Liver (tissue), 9 donors: ENCODE measurements around the gene NANOG. TPM values are rescaled to one million over a fixed set of nuclear protein-coding genes. Genes with fewer than 3 reads are reported as not detected.

Experiments used
- DNase-seq: peaks from one replicate; pipeline ENCODE4 v3.0.0-alpha.2; 2017; ENCODE audit warnings: low spot score
- H3K27ac ChIP-seq, 2 donors: one replicate each; pipeline ENCODE4 v1.7.0; 2013; ENCODE audit warnings: inconsistent platforms in 2 of 2, low read length in 2 of 2, control low read depth in 1 of 2, low read depth in 1 of 2, mild to moderate bottlenecking in 1 of 2
- H3K27me3 ChIP-seq, 4 donors: one replicate each; pipeline versions ENCODE4 v1.6.1 to v1.7.0; 2013; ENCODE audit warnings: low read length in 3 of 4, inconsistent platforms in 1 of 4, mild to moderate bottlenecking in 1 of 4, moderate library complexity in 1 of 4; ENCODE audit not compliant: control insufficient read depth in 4 of 4, insufficient read depth in 4 of 4
- H3K36me3 ChIP-seq, 4 donors: one replicate each; pipeline versions ENCODE4 v1.6.1 to v1.7.0; 2013; ENCODE audit warnings: low read length in 3 of 4, mild to moderate bottlenecking in 3 of 4, low read depth in 1 of 4, moderate library complexity in 1 of 4; ENCODE audit not compliant: control insufficient read depth in 4 of 4, insufficient read depth in 3 of 4
- H3K4me1 ChIP-seq, 4 donors: one replicate each; pipeline versions ENCODE4 v1.6.1 to v1.7.0; 2013; ENCODE audit warnings: low read length in 3 of 4, mild to moderate bottlenecking in 3 of 4, moderate library complexity in 1 of 4; ENCODE audit not compliant: control insufficient read depth in 4 of 4, insufficient read depth in 4 of 4
- H3K4me3 ChIP-seq, 3 donors: one replicate each; pipeline versions ENCODE4 v1.6.1 to v1.7.0; 2013; ENCODE audit warnings: low read length in 3 of 3, control low read depth in 1 of 3, low read depth in 1 of 3, mild to moderate bottlenecking in 1 of 3
- H3K9ac ChIP-seq, 2 donors: one replicate each; pipeline ENCODE4 v1.7.0; 2013; ENCODE audit warnings: low read length in 2 of 2, mild to moderate bottlenecking in 2 of 2, moderate library complexity in 2 of 2, control low read depth in 1 of 2, low read depth in 1 of 2
- H3K9me3 ChIP-seq, 4 donors: one replicate each; pipeline versions ENCODE4 v1.6.1 to v1.7.0; 2013; ENCODE audit warnings: low read length in 3 of 4; ENCODE audit not compliant: control insufficient read depth in 4 of 4
- ATF3 ChIP-seq: IDR thresholded peaks from 2 replicates; pipeline ENCODE4 v1.6.1; 2016; ENCODE audit warnings: antibody characterized with exemption
- CTCF ChIP-seq: fragments of 150-350 bp; IDR thresholded peaks from 2 replicates; pipeline ENCODE4 v1.5.1; 2017; ENCODE audit warnings: improper control_type of control experiment, low read depth, low read length; ENCODE audit not compliant: missing input control
- FOXA2 ChIP-seq: IDR thresholded peaks from 2 replicates; pipeline ENCODE4 v1.6.1; 2016; ENCODE audit warnings: antibody characterized with exemption
- GABPA ChIP-seq, 2 donors: IDR thresholded peaks in 1 of 2; conservative IDR thresholded peaks in 1 of 2; 2 replicates each; pipeline ENCODE4 v1.6.1; 2016; ENCODE audit warnings: antibody characterized with exemption in 2 of 2, mild to moderate bottlenecking in 1 of 2, moderate library complexity in 1 of 2
- HNF4G ChIP-seq: IDR thresholded peaks from 2 replicates; pipeline ENCODE4 v1.6.1; 2016; ENCODE audit warnings: antibody characterized with exemption
- JUND ChIP-seq, 2 donors: IDR thresholded peaks; 2 replicates each; pipeline ENCODE4 v1.6.1; 2016; ENCODE audit warnings: antibody characterized with exemption in 2 of 2
- NR2F2 ChIP-seq: IDR thresholded peaks from 2 replicates; pipeline ENCODE4 v1.6.1; 2016; ENCODE audit warnings: antibody characterized with exemption
- RAD21 ChIP-seq, 2 donors: IDR thresholded peaks; 2 replicates each; pipeline ENCODE4 v1.6.1; 2016; ENCODE audit warnings: antibody characterized with exemption in 2 of 2, mild to moderate bottlenecking in 2 of 2
- RXRA ChIP-seq, 2 donors: IDR thresholded peaks; 2 replicates each; pipeline ENCODE4 v1.6.1; 2017 to 2018; ENCODE audit warnings: antibody characterized with exemption in 2 of 2, mild to moderate bottlenecking in 1 of 2
- SP1 ChIP-seq: IDR thresholded peaks from 2 replicates; pipeline ENCODE4 v1.6.1; 2018; ENCODE audit warnings: antibody characterized with exemption, mild to moderate bottlenecking
- TAF1 ChIP-seq: conservative IDR thresholded peaks from 2 replicates; pipeline ENCODE4 v1.6.1; 2016; ENCODE audit warnings: antibody characterized with exemption, mild to moderate bottlenecking
- ZBTB33 ChIP-seq: IDR thresholded peaks from 2 replicates; pipeline ENCODE4 v1.6.1; 2016; ENCODE audit warnings: antibody characterized with exemption
- whole genome bisulfite sequencing: extraction: QIAGEN DNeasy Blood & Tissue Kit; methylation state at CpG from one replicate; pipeline ENCODE4 v1.1.7; 2013; 5-methylcytosine and 5-hydroxymethylcytosine counted together
- polyA plus RNA-seq, 2 donors: library from polyadenylated mRNA; stranded (reverse) in 1 of 2; unstranded in 1 of 2; fragments of 200-250 nt in 1 of 2; fragments of >200 nt in 1 of 2; fragmentation: Nextera tagmentation in 1 of 2; extraction: Ambion mirVana in 1 of 2; gene quantifications; one replicate each; pipeline versions ENCODE4 v1.2.1 to v1.2.3, GENCODE V29; 2013 to 2015
- total RNA-seq, 2 donors: library from RNA; depleted of rRNA; stranded (reverse); fragments of >200 nt; gene quantifications; one replicate each; pipeline ENCODE4 v1.2.3, GENCODE V29; 2014
- TF ChIP-seq, protein P1 (sequence below): IDR thresholded peaks from 2 replicates; pipeline ENCODE4 v1.6.1; 2016; ENCODE audit warnings: antibody characterized with exemption, mild to moderate bottlenecking
- donor health status: healthy.
- donor health status: healthy.
- donor health status: healthy.
- donor health status: healthy.
- donor health status: healthy.

The NANOG gene
- total and polyA plus RNA-seq, 4 donors = 0.11 to 0.17 TPM; not detected in 2

- Histone ChIP-seq H3K27me3 (no peaks in the 10 kb centered on the region), H3K4me1 (no peaks in the 10 kb centered on the region), H3K36me3 (no peaks in the 10 kb centered on the region), H3K9me3 (no peaks in the 10 kb centered on the region), H3K4me3 (no peak overlapping the region), H3K27ac (no peak overlapping the region), H3K9ac (no peak overlapping the region)
- TF ChIP-seq ZBTB33 (no peak), GABPA (IDR thresholded peaks at IDR 0.05 in 1 of 2, conservative IDR thresholded peaks at IDR 0.05 in 1 of 2) (no peak), FOXA2 (no peak), ATF3 (no peak)
- no peak for DNase-seq
- WGBS = 64% methylated on average over 2 of the region's 2 CpGs
These were observed 32.2 kb upstream of the NANOG start for GRCh38 chr12:7756993-7757392.

DNA sequence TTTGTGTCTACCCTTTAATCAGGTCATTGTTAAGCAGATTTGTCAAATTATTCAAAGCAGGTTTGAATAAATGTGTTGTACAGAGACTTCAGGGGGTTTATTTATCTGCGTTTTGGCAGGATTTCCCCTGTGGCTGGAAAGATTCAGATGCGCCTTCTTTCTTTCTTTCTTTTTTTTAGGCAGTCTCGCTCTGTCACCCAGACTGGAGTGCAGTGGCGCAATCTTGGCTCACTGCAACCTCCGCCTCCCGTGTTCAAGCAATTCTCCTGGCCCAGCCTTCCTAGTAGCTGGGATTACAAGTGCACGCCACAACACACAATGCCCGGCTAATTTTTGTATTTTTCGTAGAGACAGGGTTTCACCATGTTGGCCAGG lies 30.4 kb upstream of the NANOG start:
- Histone ChIP-seq H3K36me3 (no peaks in the 10 kb centered on the region), H3K27me3 (no peaks in the 10 kb centered on the region), H3K9ac (no peak overlapping the region), H3K4me3 (no peak overlapping the region), H3K4me1 (no peaks in the 10 kb centered on the region), H3K27ac (no peak overlapping the region), H3K9me3 (no peaks in the 10 kb centered on the region)
- 66% methylated on average over 9 of the region's 9 CpGs for WGBS
- DNase-seq = no peak
- TF ChIP-seq, protein P1, sequence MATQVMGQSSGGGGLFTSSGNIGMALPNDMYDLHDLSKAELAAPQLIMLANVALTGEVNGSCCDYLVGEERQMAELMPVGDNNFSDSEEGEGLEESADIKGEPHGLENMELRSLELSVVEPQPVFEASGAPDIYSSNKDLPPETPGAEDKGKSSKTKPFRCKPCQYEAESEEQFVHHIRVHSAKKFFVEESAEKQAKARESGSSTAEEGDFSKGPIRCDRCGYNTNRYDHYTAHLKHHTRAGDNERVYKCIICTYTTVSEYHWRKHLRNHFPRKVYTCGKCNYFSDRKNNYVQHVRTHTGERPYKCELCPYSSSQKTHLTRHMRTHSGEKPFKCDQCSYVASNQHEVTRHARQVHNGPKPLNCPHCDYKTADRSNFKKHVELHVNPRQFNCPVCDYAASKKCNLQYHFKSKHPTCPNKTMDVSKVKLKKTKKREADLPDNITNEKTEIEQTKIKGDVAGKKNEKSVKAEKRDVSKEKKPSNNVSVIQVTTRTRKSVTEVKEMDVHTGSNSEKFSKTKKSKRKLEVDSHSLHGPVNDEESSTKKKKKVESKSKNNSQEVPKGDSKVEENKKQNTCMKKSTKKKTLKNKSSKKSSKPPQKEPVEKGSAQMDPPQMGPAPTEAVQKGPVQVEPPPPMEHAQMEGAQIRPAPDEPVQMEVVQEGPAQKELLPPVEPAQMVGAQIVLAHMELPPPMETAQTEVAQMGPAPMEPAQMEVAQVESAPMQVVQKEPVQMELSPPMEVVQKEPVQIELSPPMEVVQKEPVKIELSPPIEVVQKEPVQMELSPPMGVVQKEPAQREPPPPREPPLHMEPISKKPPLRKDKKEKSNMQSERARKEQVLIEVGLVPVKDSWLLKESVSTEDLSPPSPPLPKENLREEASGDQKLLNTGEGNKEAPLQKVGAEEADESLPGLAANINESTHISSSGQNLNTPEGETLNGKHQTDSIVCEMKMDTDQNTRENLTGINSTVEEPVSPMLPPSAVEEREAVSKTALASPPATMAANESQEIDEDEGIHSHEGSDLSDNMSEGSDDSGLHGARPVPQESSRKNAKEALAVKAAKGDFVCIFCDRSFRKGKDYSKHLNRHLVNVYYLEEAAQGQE = no peak
- TF ChIP-seq JUND (IDR thresholded peaks at IDR 0.05) (no peak), TAF1 (no peak), RAD21 (IDR thresholded peaks at IDR 0.05) (no peak), SP1 (no peak), RXRA (IDR thresholded peaks at IDR 0.05) (no peak), HNF4G (no peak), ATF3 (no peak), ZBTB33 (no peak), NR2F2 (no peak), CTCF (no peak)
